Esophagus muscularis mucosa (tissue), 4 donors: ENCODE data around the gene DEPDC5. TPM values are rescaled to one million over a fixed set of nuclear protein-coding genes. Genes with fewer than 3 reads are reported as not detected.
"Not testable (repeated sequence)": the region's sequence is repeated elsewhere in the genome, so short reads cannot be mapped to it uniquely, and the experiment has no call there.

ENCODE experiments used
- DNase-seq: peaks from one replicate; pipeline ENCODE4 v3.0.0-alpha.2; 2017; ENCODE audit errors: extremely low spot score
- H3K27ac ChIP-seq, 4 donors: fragments of 200-600 bp; sonication (generic); replicated peaks in 1 of 4; 1 replicate in 3 of 4; 2 replicates in 1 of 4; pipeline ENCODE4 v1.5.1; 2016 to 2019; ENCODE audit warnings: mild to moderate bottlenecking in 1 of 4
- H3K27me3 ChIP-seq, 4 donors: fragments of 200-600 bp; sonication (generic); one replicate each; pipeline versions ENCODE4 v1.5.1 to v1.6.0; 2016 to 2019
- H3K36me3 ChIP-seq, 4 donors: fragments of 200-600 bp; sonication (generic); one replicate each; pipeline ENCODE4 v1.5.1; 2016 to 2019
- H3K4me1 ChIP-seq, 4 donors: fragments of 200-600 bp; sonication (generic); one replicate each; pipeline ENCODE4 v1.5.1; 2016 to 2019
- H3K4me3 ChIP-seq, 4 donors: fragments of 200-600 bp; sonication (generic); 1 replicate in 2 of 4; 2 replicates in 2 of 4; pipeline ENCODE4 v1.5.1; 2016 to 2019; ENCODE audit warnings: mild to moderate bottlenecking in 4 of 4, moderate library complexity in 1 of 4
- H3K9me3 ChIP-seq, 4 donors: fragments of 200-600 bp; sonication (generic); 1 replicate in 3 of 4; 2 replicates in 1 of 4; pipeline ENCODE4 v1.5.1; 2016 to 2019
- EP300 ChIP-seq: sonication (generic); formaldehyde crosslinking; IDR thresholded peaks from one replicate; pipeline ENCODE4 v1.6.1; 2017; ENCODE audit warnings: antibody characterized with exemption
- POLR2A ChIP-seq: fragments of 450-650 bp; IDR thresholded peaks from one replicate; pipeline ENCODE4 v1.6.1; 2017; ENCODE audit warnings: antibody characterized with exemption, moderate library complexity, mild to moderate bottlenecking, low read depth
- POLR2AphosphoS5 ChIP-seq, 2 donors: sonication (generic); formaldehyde crosslinking; IDR thresholded peaks; one replicate each; pipeline ENCODE4 v1.6.1; 2017; ENCODE audit warnings: antibody characterized with exemption in 2 of 2
- WGBS: methylation state at CpG from one replicate; pipeline ENCODE4 v1.1.5; 2018; 5-methylcytosine and 5-hydroxymethylcytosine counted together
- intact Hi-C: fragments of 100-400 bp; cut with DNase I; formaldehyde crosslinking; loops from one replicate; pipeline ENCODE4 v1.15.1; 2023
- total RNA-seq, 4 donors: library from RNA; depleted of rRNA; stranded (reverse); fragments of >200 nt; gene quantifications; one replicate each; pipeline versions ENCODE4 v1.1.0 to v1.2.1, GENCODE V29; 2016
- TF ChIP-seq, protein P1 (sequence below), 3 experiments: fragments of 200-600 bp in 2 of 3; fragments of 450-650 bp in 1 of 3; sonication (generic) in 2 of 3; IDR thresholded peaks; one replicate each; pipeline ENCODE4 v1.5.1; 2017 to 2019; ENCODE audit warnings: antibody characterized with exemption in 3 of 3, mild to moderate bottlenecking in 2 of 3, moderate library complexity in 1 of 3

The DEPDC5 gene
- total RNA-seq, 4 donors from 2014 or later: 7.3 to 15.8 (median 12.6) TPM

DNA sequence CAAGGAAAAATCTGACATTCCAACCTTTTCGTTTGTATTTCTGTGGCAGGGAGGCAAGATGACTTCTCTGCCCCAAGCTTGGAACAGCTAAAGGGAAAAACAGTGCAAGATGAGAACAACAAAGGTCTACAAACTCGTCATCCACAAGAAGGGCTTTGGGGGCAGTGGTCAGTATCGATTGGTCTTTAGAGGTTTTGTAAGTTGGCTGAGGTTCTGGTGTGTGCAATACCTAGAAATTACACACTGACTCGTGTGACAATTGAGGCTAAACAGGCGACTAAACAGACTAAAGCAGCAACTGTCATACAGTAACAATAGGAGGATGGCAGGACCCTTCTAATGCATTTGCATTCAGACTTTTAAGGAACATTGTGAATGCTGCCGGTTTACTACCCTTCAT lies 994 bp downstream of the DEPDC5 start:
- Histone ChIP-seq H3K27me3 (no peaks in the 10 kb centered on the region), H3K4me3 (no peak overlapping the region), H3K4me1 (peaks cover 32 to 41% (median 36%) of the 10 kb centered on the region in 4 donors), H3K9me3 (no peaks in the 10 kb centered on the region), H3K27ac (peak overlapping the region; percentile 92 to 95 (median 95)), H3K36me3 (peaks cover 2 to 26% (median 21%) of the 10 kb centered on the region in 4 donors)
- intact Hi-C loops: loop anchor here (10.0 kb wide), 1 partner anchor 190 kb away; the partner anchor contains the start of gene YWHAH
- no peak for DNase-seq
- 48% methylated on average over 6 of the region's 6 CpGs for WGBS
- TF ChIP-seq POLR2AphosphoS5 (IDR thresholded peaks at IDR 0.05): no peak
- no peak for TF ChIP-seq EP300
- TF ChIP-seq, protein P1, sequence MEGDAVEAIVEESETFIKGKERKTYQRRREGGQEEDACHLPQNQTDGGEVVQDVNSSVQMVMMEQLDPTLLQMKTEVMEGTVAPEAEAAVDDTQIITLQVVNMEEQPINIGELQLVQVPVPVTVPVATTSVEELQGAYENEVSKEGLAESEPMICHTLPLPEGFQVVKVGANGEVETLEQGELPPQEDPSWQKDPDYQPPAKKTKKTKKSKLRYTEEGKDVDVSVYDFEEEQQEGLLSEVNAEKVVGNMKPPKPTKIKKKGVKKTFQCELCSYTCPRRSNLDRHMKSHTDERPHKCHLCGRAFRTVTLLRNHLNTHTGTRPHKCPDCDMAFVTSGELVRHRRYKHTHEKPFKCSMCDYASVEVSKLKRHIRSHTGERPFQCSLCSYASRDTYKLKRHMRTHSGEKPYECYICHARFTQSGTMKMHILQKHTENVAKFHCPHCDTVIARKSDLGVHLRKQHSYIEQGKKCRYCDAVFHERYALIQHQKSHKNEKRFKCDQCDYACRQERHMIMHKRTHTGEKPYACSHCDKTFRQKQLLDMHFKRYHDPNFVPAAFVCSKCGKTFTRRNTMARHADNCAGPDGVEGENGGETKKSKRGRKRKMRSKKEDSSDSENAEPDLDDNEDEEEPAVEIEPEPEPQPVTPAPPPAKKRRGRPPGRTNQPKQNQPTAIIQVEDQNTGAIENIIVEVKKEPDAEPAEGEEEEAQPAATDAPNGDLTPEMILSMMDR (IDR thresholded peaks at IDR 0.05): no peak
- TF ChIP-seq POLR2A: no peak

DNA sequence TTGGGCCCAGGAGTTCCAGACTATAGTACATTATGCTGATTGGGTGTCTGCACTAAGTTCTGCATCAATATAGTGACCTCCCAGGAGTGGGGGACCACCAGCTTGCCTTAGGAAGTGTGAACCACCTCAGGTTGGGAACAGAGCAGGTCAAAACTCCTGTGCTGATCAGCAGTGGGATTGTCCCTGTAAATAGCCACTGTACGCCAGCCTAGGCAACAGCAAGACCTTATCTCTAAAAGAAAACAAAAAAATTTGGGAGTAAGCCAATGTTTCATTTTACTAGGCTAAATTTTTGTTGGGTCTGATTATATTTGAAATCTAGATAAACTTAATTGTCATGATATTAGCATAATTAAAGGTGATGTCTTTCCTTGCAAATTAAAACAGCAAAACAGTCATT lies 3.4 kb downstream of the DEPDC5 start:
- Histone ChIP-seq H3K27me3 (no peaks in the 10 kb centered on the region), H3K4me3 (no peak overlapping the region), H3K27ac (no peak overlapping the region), H3K4me1 (peaks cover 23 to 28% (median 25%) of the 10 kb centered on the region in 4 donors), H3K9me3 (no peaks in the 10 kb centered on the region), H3K36me3 (peaks cover 12 to 51% (median 40%) of the 10 kb centered on the region in 4 donors)
- intact Hi-C loops: loop anchor here (10.0 kb wide), 1 partner anchor 188 kb away; the partner anchor contains the start of gene YWHAH
- no peak for DNase-seq
- 73% methylated on average over 1 of the region's 1 CpG for WGBS
- TF ChIP-seq POLR2A (no peak), POLR2AphosphoS5 (IDR thresholded peaks at IDR 0.05) (no peak), EP300 (no peak)
- TF ChIP-seq, protein P1 (IDR thresholded peaks at IDR 0.05): no peak

DNA sequence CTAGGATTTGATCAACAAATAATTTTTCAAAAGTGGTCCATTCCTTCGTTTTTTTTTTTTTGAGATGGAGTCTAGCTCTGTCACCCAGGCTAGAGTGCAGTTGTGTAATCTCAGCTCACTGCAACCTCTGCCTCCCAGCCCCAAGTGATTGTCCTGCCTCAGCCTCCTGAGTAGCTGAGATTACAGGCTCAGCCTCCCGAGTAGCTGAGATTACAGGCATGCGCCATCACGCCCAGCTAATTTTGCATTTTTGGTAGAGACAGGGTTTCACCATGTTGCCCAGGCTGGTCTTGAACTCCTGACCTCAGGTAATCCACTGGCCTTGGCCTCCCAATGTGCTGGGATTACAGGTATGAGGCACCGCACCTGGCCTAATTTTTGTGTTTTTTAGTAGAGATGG lies 5.0 kb downstream of the DEPDC5 start:
- not testable (repeated sequence) for DNase-seq, H3K4me3 ChIP-seq, H3K27ac ChIP-seq, H3K9me3 ChIP-seq, H3K27me3 ChIP-seq
- WGBS: 93% methylated on average over 5 of the region's 5 CpGs
- Histone ChIP-seq H3K4me1 (peaks cover 11 to 16% (median 13%) of the 10 kb centered on the region in 4 donors), H3K36me3 (peaks cover 21 to 67% (median 50%) of the 10 kb centered on the region in 4 donors)
- intact Hi-C loops: loop anchor here (10.0 kb wide), 1 partner anchor 186 kb away; the partner anchor contains the start of gene YWHAH

DNA sequence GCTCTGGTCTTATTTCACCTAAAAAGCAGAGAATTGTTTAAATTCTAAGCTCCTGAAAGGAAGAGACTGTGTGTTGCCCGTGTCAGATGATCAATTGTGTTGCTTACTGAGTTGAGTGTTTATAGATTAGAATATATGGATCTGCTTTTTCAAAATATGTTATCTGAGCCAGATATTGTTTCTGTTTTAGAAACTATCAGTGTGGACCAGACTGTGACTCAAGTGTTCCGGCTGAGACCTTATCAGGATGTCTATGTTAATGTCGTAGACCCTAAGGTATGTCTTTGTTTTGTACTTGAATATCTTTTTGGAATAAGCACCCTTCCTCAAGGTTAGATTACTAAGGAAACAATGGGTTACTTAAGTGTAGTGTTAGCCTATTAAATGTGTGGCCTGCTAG lies 11.0 kb downstream of the DEPDC5 start:
- H3K4me1 ChIP-seq: no peaks in the 10 kb centered on the region
- DNase-seq: no peak
- H3K4me3 ChIP-seq: no peak overlapping the region
- no peak overlapping the region for H3K27ac ChIP-seq
- no peaks in the 10 kb centered on the region for H3K9me3 ChIP-seq
- intact Hi-C loops: no loop called here
- no peaks in the 10 kb centered on the region for H3K27me3 ChIP-seq
- peaks cover 55 to 100% (median 74%) of the 10 kb centered on the region in 4 donors for H3K36me3 ChIP-seq
- WGBS: 94% methylated on average over 3 of the region's 3 CpGs
- TF ChIP-seq, protein P1 (IDR thresholded peaks at IDR 0.05): no peak
- no peak for TF ChIP-seq POLR2AphosphoS5 (IDR thresholded peaks at IDR 0.05)
- TF ChIP-seq POLR2A: no peak
- TF ChIP-seq EP300: no peak

DNA sequence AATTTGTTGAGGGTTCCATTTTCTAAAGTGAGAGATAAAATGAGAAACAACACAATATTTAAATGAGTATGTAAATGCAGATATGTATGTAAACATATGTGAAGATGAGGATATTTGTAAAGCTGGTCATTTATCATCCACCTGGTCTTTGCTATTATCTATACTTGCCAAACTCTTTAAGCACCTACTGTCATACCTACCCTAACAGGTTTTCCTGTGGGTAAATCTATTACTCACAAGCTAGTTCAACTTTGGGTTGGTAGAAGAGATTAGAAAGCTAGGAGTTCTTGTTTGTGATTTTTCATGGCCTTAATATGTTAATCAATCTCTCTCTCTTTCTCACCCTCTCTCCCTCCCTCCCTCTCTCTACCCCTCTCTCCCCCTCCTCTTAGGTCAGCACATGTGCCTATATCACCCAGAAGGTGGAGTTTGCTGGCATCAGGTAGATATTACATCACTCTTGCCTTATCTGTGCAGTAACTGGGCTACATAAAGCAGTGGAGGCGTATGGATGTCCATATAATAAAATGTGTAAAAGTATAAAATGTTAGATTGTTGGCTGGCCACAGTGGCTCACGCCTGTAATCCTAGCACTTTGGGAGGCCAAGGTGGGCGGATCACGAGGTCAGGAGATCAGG lies 14.7 kb downstream of the DEPDC5 start:
- Histone ChIP-seq H3K36me3 (peaks cover 49 to 100% (median 74%) of the 10 kb centered on the region in 4 donors), H3K27ac (no peak overlapping the region), H3K9me3 (no peaks in the 10 kb centered on the region), H3K4me3 (no peak overlapping the region), H3K27me3 (no peaks in the 10 kb centered on the region), H3K4me1 (no peaks in the 10 kb centered on the region)
- TF ChIP-seq, protein P1 (IDR thresholded peaks at IDR 0.05): no peak
- no peak for TF ChIP-seq POLR2AphosphoS5 (IDR thresholded peaks at IDR 0.05)
- intact Hi-C loops: no loop called here
- 95% methylated on average over 4 of the region's 4 CpGs for WGBS
- DNase-seq: no peak
